SW480 (cell line): ENCODE results near the gene TRIM68.

Experiments
- DNase-seq: peaks from one replicate; pipeline ENCODE4 v3.0.0-alpha.2; 2016; ENCODE audit warnings: low spot score

TRIM68 gene

GRCh38 chr11:4606231-4607015, 1.6 kb downstream of the TRIM68 start:
- no peak for DNase-seq

DNA sequence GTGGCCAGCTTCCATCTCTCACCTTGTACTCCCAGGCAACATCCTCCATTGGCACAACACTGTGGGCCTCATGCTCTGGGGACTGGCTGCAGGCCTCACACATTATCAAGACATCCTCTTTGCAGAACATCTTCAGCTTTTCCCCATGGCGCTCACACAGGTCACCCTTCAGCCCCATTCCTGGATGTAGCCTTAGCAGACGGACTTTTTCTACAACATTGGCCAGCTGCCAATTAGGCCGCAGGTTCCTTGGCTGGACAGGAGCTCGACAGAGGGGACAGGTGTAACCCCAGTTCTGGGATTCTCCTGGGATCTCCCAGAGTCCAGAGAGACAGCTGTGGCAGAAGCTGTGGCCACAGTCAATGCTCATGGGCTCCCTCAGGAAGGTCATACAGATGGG, 3.0 kb downstream of the TRIM68 start:
- DNase-seq: no peak

GRCh38 chr11:4593739-4594138, 14.3 kb downstream of the TRIM68 start, which contains the start of gene OR52I1:
Gene OR52I1, plus strand, starts transcription at chr11:4594039. Its CDS starts 0 bp downstream, at chr11:4594039.
- no peak for DNase-seq

GRCh38 chr11:4589017-4589416, 19.0 kb downstream of the TRIM68 start:
- DNase-seq: no peak

GRCh38 chr11:4581443-4581842, 26.6 kb downstream of the TRIM68 start, which contains the start of gene OR52I2:
Gene OR52I2, plus strand, starts transcription at chr11:4581743.
- no peak for DNase-seq

DNA sequence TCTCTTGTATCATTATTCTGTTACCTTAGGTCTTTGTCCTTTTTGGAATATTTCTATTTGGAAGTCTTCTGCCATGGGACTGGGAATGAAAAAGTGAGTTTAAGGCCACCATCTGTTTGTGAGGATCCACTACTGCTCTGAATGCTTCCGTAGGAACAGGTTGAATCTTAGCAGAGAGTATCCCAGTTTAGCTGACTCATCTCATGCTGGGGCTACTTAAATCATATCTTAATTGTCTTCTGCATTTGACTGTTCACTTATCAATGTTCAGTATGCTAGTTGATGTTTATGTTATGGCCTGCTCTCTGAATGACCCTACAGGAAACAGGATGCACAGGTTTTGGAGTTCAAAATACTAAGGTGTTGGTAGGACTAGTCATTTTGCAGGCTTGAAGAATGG, 27.9 kb downstream of the TRIM68 start:
- no peak for DNase-seq

DNA sequence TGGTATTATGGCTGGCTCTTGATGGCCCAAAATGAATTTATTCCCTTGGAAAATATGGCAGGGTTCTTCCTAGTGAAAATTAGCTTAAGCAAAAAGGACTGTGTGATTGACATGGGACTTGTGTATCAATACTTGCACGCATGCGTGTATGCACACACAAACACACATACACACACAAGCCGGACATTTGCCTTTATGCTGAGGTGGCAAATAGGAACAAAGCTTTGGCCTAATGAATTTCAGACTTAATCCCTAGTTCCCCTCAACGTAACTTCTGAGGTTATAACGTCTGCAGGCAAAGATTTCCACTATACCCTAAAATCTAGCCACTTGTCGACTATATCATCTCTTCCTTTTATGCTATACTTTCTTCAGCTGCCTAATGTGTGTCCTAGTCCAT, 29.4 kb downstream of the TRIM68 start:
- DNase-seq: no peak

DNA sequence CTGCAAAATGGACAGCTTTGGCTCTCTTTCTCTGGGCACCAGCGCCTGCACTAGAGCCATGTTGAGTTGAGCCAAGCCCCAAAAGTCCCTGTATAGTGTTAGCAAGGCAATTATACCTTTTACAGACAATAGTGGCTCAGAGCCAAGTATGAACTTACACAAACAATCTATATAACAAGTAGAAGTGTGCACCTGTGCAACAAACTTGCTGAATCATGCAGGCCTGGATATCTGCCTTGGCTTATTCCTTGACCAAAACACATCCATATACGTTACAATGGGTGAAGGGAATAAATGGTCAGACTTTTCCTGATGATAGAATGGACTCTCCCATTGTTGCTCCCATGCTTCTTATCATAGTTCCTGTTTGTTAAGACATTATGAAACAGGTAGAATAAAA, 30.3 kb downstream of the TRIM68 start:
- no peak for DNase-seq

- no peak for DNase-seq
Measured at GRCh38 chr11:4576880-4577279, 31.2 kb downstream of the TRIM68 start.

- DNase-seq: no peak
Measured at GRCh38 chr11:4569075-4569474, 39.0 kb downstream of the TRIM68 start.

GRCh38 chr11:4565371-4565770, 42.7 kb downstream of the TRIM68 start:
- no peak for DNase-seq

DNA sequence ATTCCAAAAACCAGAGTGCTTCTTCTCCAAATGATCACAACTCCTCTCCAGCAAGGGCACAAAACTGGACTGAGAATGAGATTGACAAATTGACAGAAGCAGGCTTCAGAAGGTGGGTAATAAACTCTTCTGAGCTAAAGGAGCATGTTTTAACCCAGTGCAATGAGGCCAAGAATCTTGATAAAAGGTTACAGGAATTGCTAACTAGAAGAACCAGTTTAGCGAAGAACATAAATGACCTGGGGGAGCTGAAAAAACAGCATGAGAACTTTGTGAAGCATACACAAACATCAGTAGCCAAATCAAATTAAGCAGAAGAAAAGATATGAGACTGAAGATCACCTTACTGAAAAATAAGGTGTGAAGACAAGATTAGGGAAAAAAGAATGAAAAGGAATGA, 47.6 kb downstream of the TRIM68 start:
- no peak for DNase-seq

DNA sequence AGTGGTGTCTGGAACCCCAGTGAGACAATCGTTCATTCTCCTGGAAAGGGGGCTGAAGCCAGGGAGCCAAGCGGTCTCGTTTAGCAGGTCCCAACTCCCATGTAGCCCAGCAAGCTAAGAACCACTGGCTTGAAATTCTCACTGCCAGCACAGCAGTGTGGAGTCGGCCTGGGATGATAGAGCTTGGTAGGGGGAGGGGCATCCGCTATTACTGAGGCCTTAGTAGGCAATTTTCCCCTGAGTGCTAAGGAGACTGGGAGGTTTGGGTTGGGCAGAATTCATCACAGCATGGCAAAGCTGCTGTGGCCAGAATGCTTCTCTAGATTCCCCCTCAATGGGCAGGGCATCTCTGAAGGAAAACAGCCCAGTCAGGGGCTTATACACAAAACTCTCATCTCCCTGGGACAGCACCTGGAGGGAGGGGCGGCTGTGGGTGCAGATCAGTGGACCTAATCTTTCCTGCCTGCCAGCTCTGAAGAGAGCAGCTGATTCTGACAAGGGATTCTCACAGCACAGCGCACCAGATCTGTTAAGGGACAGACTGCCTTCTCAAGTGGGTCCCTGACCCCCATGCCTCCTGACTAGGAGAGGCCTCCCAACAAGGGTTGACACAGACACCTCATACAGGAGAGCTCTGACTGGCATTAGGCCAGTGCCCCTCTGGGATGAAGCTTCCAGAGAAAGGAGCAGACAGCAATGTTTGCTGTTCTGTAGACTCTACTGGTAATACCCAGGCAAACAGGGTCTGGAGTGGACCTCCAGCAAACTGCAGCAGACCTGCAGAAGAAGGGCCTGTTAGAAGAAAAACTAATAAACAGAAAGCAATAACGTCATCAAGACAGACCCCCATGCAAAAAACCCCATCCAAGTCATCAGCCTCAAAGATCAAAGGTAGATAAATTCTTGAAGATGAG, 48.2 kb downstream of the TRIM68 start:
- no peak for DNase-seq

- no peak for DNase-seq
Measured at GRCh38 chr11:4551346-4551979, 56.6 kb downstream of the TRIM68 start.
